HG03565 (cell line): ENCODE results near the gene NEBL.
"Not testable (repeated sequence)": the region's sequence is repeated elsewhere in the genome, so short reads cannot be mapped to it uniquely, and the experiment has no call there.

ENCODE experiments used
- ATAC-seq: cut with Tn5 transposase; IDR thresholded peaks from one replicate; pipeline ENCODE4 v1.9.1; 2021; ENCODE audit warnings: mild to moderate bottlenecking, moderate library complexity; ENCODE audit not compliant: unreplicated experiment

The NEBL gene, protein sequence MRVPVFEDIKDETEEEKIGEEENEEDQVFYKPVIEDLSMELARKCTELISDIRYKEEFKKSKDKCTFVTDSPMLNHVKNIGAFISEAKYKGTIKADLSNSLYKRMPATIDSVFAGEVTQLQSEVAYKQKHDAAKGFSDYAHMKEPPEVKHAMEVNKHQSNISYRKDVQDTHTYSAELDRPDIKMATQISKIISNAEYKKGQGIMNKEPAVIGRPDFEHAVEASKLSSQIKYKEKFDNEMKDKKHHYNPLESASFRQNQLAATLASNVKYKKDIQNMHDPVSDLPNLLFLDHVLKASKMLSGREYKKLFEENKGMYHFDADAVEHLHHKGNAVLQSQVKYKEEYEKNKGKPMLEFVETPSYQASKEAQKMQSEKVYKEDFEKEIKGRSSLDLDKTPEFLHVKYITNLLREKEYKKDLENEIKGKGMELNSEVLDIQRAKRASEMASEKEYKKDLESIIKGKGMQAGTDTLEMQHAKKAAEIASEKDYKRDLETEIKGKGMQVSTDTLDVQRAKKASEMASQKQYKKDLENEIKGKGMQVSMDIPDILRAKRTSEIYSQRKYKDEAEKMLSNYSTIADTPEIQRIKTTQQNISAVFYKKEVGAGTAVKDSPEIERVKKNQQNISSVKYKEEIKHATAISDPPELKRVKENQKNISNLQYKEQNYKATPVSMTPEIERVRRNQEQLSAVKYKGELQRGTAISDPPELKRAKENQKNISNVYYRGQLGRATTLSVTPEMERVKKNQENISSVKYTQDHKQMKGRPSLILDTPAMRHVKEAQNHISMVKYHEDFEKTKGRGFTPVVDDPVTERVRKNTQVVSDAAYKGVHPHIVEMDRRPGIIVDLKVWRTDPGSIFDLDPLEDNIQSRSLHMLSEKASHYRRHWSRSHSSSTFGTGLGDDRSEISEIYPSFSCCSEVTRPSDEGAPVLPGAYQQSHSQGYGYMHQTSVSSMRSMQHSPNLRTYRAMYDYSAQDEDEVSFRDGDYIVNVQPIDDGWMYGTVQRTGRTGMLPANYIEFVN

DNA sequence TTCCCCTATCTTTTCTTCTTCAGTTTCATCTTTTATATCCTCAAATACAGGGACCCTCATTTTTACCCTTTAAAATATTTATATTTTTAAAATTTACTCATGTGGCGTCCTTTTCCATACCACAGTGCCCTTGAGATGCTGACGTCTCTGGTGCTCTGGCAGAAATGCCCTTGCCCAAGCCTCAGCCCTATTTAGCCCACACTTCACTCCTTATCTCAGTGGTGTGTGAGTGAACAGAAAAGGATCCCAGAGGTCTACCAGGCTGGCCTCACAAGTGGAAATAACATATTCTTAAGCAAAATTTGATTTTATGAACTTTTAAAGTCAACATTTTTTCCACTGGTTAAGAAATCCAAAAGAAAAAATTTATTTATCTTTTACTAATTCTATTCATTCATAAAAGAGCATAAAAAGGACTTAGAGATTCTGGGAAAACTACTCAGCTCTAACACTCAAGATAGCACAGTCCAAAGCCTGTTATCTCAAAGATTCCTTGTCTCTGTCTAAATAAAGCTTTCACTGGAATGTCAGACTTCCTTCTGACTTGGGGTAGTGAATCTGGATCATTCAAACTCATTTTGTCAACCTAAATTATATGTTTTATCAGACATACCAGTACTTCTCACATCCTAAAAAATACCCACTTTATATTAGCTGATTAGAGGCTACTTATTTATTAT is at the start of gene NEBL:
NEBL (minus strand) TSS at position 166 of the 680 bp plus-strand sequence; CDS start at position 60, 106 bp downstream.
- ATAC-seq = no peak

DNA sequence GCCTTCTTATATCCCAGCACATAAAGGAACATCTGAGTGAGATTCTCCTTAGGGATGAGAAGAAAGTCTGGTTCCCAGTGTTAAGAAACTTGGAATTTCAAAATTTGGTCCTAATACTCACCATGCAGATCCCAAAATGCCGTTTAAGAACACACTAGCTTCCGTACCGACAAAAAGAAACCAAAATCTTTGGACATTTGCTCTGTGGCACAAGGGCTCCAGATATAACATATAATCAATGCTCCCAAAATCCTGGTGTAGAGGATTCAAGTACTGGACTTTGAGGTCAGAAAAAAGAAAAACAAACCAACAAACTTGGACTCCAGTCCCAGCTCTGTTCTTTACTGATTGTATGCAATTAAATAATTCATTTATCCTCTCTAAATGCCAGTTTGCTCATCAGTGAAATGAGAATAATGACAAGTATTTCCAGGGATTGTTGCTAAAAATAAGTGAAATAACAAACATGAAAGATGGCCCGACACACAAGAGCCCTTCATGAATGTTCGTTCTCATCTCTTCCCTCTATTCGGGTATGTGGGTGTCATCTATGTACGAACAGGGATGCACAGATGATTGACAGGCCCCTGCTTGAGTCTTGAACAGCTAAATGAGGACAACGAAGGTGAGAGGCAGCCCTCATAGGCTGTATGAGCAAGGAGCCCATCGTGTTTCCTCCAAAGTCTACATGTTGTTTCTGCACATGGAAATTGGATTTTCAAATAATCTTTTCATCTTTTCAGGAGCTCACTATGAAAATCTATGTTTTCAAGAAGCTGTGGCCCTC is 48.6 kb upstream of the NEBL start:
- no peak for ATAC-seq

DNA sequence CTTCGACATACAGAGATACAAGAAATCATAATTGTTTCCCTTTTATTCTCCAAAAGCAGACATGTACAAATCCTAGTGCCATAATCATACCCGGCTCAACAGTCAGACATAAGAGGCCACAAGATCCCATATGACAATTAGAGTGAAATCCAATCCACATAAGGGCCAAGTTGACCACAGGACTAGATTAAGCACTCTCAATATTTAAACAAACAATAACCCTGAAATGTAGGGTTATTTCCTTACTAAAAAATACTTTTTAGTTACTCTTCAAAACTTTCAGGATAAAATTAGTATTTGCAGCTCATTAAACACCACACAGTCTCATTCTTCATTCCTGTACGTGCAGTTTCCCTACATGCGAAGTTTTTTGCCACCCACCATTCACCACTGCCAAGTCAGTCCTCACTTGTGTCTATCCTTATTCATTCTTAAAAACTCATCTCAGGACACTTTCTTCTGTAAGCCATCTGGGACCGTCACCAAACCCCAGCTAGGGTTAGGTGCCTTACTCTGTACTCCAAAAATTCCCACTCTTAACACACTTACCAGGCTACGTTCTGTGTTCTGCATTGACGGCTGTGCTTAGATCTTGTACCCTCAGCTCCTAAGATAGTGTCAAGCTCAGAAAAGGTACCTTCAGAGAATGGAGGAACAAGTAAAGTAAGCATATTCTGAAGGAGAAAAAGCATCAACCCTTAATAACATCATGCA is 47.8 kb upstream of the NEBL start:
- no peak for ATAC-seq

DNA sequence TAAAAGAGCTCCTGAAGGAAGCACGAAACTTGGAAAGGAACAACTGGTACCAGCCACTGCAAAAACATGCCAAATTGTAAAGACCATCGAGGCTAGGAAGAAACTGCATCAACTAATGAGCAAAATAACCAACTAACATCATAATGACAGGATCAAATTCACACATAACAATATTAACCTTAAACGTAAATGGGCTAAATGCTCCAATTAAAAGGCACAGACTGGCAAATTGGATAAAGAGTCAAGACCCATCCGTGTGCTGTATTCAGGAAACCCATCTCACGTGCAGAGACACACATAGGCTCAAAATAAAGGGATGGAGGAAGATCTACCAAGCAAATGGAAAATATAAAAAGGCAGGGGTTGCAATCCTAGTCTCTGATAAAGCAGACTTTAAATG is 42.3 kb upstream of the NEBL start:
- not testable (repeated sequence) for ATAC-seq

DNA sequence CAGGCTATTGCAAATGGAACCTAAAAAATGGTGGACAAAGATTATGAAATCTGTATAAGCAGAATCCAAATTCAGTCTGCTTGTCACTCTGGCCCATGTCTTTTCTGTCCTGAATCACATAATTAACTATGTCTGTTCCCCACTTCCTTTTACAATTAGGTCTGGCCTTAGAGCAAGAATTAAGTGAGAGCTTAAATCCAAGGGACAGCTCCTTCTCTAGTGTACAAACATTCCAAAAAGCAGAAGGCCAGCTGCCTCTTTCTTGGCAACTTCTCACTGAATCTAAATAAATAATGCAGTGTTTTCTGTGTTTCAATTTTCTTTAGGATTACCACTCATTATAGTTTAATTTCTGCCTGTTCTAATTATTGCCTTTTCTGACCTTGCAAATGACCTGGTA is 39.3 kb upstream of the NEBL start:
- no peak for ATAC-seq

DNA sequence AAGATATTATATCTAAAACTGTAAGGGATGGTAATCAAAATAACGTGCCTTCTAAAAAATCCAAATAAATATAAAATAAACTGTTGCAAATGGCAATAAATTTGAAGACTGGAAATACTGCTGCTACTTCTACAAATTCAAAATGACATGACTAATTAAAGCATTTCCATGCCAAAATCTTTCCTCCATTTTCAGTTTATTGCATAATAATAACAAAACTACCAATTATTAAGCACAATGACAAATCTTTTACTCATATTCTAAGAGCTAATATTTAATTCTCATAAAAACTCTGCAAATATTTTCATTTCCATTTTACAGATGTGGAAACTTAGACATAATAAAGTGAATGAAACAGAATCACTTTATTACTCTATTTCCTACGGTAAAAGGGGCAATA is 38.8 kb upstream of the NEBL start:
- no peak for ATAC-seq

DNA sequence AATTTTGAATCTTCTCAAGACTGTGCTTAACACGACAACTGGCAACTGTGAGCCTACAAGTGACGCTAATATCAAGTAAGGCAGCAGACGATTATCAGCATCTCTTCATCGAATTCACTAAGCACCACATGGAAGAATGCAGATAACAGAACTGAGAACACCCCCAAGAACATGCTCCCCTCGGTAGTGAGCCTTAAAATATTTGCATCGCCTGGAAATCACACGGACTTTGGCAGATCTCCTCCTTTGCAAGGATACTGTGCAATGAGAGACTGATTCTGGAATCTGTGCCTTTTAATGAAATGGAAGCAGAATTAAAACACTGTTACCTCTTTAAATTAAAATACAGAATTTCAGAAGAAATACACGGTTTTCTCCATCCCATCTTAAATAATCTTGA is 38.2 kb upstream of the NEBL start:
- ATAC-seq = no peak

DNA sequence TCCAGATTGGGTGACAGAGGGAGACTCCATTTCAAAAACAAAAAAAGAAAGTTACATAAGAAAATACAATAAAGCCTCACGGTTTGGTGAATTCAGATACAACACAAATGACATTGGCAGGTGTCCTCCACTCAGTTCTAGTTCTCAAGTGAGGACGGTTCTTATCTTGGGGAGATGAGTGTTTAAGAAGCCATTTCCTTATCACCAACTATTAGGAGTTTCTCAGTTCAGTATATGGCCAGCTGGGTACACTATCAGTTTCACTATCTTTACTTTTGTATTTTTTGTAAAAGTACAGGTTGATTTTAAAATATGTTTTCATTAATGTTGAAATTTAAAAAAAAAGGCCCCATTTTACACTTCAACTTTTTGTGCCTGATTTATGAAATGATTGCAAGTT is 36.6 kb upstream of the NEBL start:
- no peak for ATAC-seq

DNA sequence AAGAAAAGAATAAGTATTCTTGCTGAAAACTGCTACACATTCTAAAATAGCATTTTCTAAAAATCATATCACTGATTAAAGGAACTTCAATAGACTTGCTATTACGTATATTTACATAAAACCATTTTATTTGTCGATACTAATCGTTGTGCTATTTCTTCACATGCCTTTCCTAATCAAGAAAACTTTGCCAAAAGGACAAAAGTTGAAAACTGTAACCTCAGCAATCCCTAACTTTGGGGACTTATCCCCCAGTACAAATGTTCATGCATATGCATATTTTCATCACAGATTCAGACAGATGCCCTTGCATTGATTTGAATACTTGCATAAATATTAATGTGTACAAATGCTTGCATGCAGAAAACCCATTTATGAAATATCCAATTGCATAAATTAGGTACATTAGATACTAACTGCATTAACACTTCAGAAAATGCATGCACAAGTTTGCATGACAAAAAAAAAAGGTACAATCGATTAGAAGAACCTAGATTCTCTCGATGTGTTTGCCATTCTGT is 35.6 kb upstream of the NEBL start:
- ATAC-seq = no peak

DNA sequence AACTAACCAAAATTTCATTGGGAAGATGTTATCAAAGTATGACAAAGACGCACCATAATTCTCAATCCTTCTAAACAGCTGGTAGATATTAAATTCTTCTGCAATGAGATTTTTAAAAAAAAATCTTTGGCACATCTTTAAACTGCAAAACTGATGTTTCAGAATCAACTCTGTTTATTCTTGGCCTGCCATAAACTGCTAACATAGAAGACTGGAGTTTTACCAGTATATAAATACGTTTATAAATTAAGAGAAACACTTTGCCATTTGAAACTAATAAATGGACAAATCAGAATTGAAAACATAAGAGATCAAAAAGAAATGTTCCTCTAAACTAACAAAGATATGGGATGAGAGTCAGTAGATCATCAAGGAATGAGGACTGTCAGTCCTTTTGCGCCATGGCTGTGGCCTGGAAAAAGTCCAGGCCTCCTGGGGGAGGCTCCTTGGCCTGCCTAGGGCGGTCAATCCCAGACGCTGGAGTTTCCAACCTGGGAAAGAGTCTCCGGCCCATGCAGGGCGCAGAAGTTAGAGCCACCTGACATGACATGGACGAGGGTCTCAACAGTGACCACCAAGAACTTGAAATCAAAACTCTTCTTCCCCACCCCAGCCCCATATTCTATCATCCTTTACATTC is 34.2 kb upstream of the NEBL start:
- no peak for ATAC-seq

DNA sequence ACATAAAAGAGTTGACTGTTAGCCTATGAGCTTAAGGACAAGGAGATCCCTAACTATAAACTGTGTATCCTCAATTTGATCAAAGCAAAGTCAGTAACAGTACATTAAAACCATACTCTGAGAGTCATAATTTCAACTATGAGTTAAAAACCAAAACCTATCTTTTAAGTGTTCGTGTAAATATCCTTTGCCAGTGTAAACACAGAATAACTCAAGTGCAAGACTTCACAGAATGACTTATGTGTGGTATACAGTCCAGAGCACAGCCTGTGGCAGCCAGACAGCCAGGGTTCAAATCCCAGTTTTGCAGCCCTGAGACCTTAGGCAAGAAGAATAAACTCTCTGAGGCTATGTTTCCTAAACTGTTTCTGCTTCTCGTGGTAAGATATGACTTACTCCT is 30.3 kb upstream of the NEBL start:
- ATAC-seq = no peak

DNA sequence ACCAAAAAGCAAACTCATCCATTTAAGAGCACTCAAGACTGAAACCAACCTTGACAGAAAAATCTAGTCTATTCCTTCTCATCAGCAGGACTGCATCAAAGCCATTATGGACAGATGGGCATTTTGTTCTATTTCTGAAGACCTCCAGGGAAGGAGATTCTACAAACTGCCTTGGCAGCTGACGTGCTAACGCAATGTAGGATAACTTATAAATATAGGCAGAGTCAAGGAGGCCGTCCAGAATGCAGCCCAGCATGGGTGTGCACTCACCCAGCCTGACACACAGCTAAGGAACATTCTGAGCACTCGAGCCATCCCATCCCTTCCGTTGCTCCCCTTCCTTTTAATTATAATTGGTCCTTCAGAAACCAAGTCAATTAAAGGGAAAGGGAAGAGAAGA is 25.3 kb upstream of the NEBL start:
- no peak for ATAC-seq

DNA sequence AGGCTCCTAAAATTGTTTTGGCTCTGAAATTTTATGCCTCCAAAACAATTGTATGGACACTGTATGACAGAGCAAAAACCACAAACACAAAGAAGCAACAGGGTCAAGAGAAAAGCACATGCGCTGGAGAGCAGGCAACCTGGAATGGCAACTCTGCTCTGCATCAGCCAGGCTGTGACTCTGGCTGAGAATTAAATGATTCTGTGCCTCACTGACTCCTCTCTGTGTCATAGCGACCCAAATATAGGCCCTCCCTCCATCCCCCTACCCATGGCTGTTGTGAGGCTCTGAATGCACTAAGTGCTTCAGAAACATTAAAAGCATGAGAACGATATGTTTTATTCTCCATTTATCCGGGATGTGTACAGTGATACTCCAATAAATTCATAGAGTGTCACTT is 24.9 kb upstream of the NEBL start:
- no peak for ATAC-seq

DNA sequence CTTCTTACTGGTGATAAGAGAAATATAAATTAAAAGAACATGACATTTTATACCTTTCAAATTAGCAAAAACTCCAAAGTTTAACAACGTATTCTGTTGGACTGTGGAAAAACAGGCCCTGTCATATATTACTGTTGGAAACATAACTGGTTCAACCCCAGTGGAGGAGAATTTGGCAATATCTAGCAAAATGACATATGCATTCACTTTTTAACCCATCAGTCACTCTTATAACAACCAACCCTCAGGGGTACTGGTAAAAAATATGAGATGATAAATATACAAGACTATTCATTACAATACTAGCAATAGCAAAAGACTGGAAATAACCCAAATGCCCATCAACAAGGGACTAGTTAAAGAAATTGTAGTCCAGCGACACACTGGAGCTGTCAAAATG is 22.9 kb upstream of the NEBL start:
- no peak for ATAC-seq

DNA sequence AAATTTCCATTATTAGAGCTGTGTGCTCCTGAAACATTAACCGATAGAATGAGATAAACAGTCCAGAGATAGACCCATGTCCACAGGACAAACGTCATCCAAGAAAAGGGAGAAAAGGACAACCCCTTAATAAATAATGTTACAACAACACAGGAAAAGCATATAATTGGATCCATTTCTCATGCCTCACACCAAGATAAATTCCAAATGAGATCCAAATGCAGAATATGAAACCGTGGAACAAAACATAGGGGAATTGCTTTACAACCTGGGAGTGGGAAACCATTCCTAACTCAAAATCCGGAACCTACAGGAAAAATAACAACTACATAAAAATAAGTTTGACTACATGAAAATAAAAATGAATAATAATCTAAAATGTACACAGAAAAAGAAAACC is 22.4 kb upstream of the NEBL start:
- ATAC-seq = no peak

DNA sequence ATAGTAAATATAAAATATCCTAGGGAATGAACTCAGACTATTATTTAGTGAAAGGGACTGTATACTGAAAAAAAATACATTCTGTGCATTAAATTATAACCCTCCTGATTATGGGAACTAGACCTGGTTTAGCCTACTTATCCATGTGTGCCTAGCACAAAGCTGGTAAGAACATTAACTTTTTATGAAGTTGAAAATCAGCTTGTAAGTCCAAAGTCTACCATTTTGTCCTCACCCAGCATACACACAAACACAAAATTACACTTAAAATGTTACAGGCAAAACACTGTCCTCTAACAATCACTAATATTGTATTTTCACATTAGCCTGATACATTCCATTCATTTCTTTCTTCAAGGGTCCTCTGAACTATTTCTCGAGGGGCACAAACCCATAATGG is 19.9 kb upstream of the NEBL start:
- ATAC-seq = no peak

DNA sequence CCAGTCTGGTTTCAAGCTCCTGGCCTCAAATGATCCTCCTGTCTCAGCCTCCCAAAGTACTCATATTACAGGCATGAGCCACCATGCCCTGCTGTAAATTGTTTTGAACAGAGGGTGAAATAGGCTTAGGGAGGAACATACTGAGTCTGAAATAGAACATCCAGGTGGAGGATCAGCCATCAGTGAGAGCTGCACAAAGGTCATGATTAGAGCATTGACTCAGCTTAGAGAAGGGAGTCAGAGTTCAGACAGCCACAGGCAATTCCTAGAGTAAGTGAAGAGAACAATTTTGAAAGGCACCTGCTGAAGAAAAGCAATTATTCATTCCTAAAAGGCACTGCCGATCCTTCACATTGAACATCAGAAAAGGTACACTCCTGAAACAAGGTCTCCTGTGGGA is 15.9 kb upstream of the NEBL start:
- ATAC-seq = no peak

DNA sequence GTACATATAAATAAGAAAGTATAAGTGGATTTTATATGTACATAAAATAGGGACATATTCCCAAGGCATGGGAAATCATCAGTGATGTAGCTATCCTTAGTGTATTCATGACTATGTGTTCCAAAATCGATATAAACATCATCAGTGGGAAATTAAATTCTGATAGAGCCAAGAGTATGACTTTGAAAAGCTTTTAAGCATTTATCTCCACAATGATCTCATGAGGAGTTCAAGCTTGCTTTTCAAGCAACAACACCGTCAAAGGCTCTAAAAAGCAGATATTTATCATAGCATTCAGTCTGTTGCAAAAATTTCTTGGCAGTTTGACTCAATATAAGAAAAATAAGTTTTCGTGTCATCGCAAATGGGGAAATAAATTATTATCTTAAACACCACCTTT is 14.5 kb upstream of the NEBL start:
- ATAC-seq = no peak

DNA sequence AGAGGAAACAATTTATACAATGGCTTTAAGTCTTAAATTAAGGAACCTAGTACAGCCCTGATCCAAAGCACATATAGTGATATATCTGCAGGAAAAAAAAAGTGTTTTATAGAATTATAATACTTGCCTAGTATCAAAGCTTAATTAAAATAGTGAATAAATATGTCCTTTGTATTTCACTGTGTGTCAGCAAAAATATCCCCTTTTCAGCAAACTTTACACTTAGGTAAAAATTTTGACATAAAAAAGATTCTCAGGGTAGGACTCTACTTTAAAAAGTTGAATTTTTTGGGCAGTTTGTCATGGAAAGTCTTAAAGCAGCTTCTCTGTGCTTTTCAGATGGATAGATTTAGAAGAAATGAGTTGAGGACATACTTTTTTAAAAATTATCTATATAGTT is 12.7 kb upstream of the NEBL start:
- no peak for ATAC-seq
